Type B pancreatic cell (in vitro differentiated cells): ENCODE measurements around the gene NMU. TPM values are rescaled to one million over a fixed set of nuclear protein-coding genes. Genes with fewer than 3 reads are reported as not detected.
"Not testable (repeated sequence)": the region's sequence is repeated elsewhere in the genome, so short reads cannot be mapped to it uniquely, and the experiment has no call there.

Source experiments
- DNase-seq: peaks from one replicate; pipeline ENCODE4 v3.0.0; 2021; ENCODE audit warnings: mixed read lengths; ENCODE audit not compliant: unreplicated experiment; ENCODE audit errors: extremely low spot score
- H3K27ac Mint-ChIP-seq: 2 replicates; pipeline ENCODE4 v1.8.0; 2021; ENCODE audit warnings: mild to moderate bottlenecking, mixed read lengths
- H3K27me3 Mint-ChIP-seq: 2 replicates; pipeline ENCODE4 v1.8.0; 2021; ENCODE audit warnings: mixed read lengths
- H3K36me3 Mint-ChIP-seq: 2 replicates; pipeline ENCODE4 v1.8.0; 2021; ENCODE audit warnings: mixed read lengths
- H3K4me1 Mint-ChIP-seq: one replicate; pipeline ENCODE4 v1.8.0; 2021; ENCODE audit warnings: mixed read lengths; ENCODE audit not compliant: unreplicated experiment
- H3K4me3 Mint-ChIP-seq: 2 replicates; pipeline ENCODE4 v1.8.0; 2021; ENCODE audit warnings: mild to moderate bottlenecking, mixed read lengths
- H3K9me3 Mint-ChIP-seq: 2 replicates; pipeline ENCODE4 v1.8.0; 2021; ENCODE audit warnings: mixed read lengths
- total RNA-seq: library from RNA; stranded (reverse); gene quantifications from 2 replicates; pipeline ENCODE4 v1.2.1, GENCODE V29; 2021; ENCODE audit warnings: low replicate concordance
- TF ChIP-seq, protein P1 (sequence below): fragments of 200-600 bp; sonication (generic); conservative IDR thresholded peaks from 2 replicates; pipeline ENCODE4 v1.5.0; 2021; ENCODE audit warnings: antibody characterized with exemption, mild to moderate bottlenecking

The NMU gene
- total RNA-seq, 1 donor from 2014 or later = 19.4 TPM

DNA sequence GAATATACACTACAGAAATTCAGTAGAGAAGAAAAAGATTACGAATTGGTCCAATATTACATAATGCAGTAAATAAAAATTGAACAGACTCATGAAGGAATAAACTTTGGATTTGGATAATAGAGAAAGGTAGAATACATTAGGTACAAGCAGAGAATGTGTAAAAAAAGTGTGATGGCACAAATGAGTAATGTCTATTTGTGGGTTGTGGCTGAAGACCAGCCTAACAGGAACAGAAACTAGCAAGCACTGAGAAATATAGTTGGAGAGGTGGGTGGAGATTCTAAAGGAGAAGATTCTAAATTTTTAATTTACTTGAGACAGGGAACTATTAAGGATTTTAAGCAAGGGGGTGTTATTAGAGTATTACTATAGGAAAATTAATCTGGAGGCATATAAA, 74.2 kb downstream of the NMU start:
- no peak overlapping the region for H3K27ac Mint-ChIP-seq
- H3K36me3 Mint-ChIP-seq = no peaks in the 10 kb centered on the region
- no peak overlapping the region for H3K4me3 Mint-ChIP-seq
- DNase-seq = no peak
- H3K9me3 Mint-ChIP-seq = no peaks in the 10 kb centered on the region
- peaks cover 3% of the 10 kb centered on the region for H3K27me3 Mint-ChIP-seq
- TF ChIP-seq, protein P1, sequence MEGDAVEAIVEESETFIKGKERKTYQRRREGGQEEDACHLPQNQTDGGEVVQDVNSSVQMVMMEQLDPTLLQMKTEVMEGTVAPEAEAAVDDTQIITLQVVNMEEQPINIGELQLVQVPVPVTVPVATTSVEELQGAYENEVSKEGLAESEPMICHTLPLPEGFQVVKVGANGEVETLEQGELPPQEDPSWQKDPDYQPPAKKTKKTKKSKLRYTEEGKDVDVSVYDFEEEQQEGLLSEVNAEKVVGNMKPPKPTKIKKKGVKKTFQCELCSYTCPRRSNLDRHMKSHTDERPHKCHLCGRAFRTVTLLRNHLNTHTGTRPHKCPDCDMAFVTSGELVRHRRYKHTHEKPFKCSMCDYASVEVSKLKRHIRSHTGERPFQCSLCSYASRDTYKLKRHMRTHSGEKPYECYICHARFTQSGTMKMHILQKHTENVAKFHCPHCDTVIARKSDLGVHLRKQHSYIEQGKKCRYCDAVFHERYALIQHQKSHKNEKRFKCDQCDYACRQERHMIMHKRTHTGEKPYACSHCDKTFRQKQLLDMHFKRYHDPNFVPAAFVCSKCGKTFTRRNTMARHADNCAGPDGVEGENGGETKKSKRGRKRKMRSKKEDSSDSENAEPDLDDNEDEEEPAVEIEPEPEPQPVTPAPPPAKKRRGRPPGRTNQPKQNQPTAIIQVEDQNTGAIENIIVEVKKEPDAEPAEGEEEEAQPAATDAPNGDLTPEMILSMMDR = no peak
- H3K4me1 Mint-ChIP-seq = no peaks in the 10 kb centered on the region

GRCh38 chr4:55560096-55560495, 76.0 kb downstream of the NMU start:
- Mint-ChIP-seq H3K4me3 (no peak overlapping the region), H3K9me3 (no peaks in the 10 kb centered on the region), H3K27me3 (peaks cover 3% of the 10 kb centered on the region), H3K36me3 (no peaks in the 10 kb centered on the region), H3K4me1 (no peaks in the 10 kb centered on the region), H3K27ac (no peak overlapping the region)
- DNase-seq = no peak
- TF ChIP-seq, protein P1 = no peak

- Mint-ChIP-seq H3K27ac (no peak overlapping the region), H3K9me3 (no peaks in the 10 kb centered on the region), H3K36me3 (no peaks in the 10 kb centered on the region), H3K4me1 (no peaks in the 10 kb centered on the region), H3K4me3 (no peak overlapping the region), H3K27me3 (no peaks in the 10 kb centered on the region)
- no peak for DNase-seq
- TF ChIP-seq, protein P1 = peak; percentile 54
Measured at GRCh38 chr4:55554453-55555030, 81.6 kb downstream of the NMU start.

GRCh38 chr4:55553441-55554201, 82.5 kb downstream of the NMU start:
- Mint-ChIP-seq H3K4me3 (no peak overlapping the region), H3K27ac (no peak overlapping the region), H3K27me3 (no peaks in the 10 kb centered on the region), H3K36me3 (no peaks in the 10 kb centered on the region), H3K4me1 (peaks cover under 1% of the 10 kb centered on the region), H3K9me3 (no peaks in the 10 kb centered on the region)
- TF ChIP-seq, protein P1 = no peak
- no peak for DNase-seq

DNA sequence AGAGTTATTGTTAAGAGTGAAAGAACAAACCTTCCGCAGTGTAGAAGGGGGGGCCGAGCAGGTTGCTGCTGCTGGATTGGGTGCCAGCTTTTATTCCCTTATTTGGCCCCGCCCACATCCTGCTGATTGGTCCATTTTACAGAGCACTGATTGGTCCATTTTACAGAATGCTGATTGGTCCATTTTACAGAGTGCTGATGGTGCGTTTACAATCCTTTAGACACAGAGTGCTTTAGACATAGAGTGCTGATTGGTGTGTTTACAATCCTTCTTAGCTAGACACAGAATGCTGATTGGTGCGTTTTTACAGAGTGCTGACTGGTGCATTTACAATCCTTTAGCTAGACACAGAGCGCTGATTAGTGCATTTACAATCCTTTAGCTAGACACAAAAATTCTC, 84.1 kb downstream of the NMU start:
- not testable (repeated sequence) for H3K27ac Mint-ChIP-seq, H3K27me3 Mint-ChIP-seq, H3K4me3 Mint-ChIP-seq, DNase-seq, H3K9me3 Mint-ChIP-seq, H3K36me3 Mint-ChIP-seq
- H3K4me1 Mint-ChIP-seq = peaks cover 11% of the 10 kb centered on the region

- no peak for DNase-seq
- TF ChIP-seq, protein P1 = no peak
- H3K27ac Mint-ChIP-seq = no peak overlapping the region
- peaks cover 11% of the 10 kb centered on the region for H3K4me1 Mint-ChIP-seq
- no peak overlapping the region for H3K4me3 Mint-ChIP-seq
- no peaks in the 10 kb centered on the region for H3K9me3 Mint-ChIP-seq
- H3K36me3 Mint-ChIP-seq = no peaks in the 10 kb centered on the region
- H3K27me3 Mint-ChIP-seq = no peaks in the 10 kb centered on the region
Measured at GRCh38 chr4:55549888-55550287, 86.2 kb downstream of the NMU start.
